Measurements from ENCODE around the gene SRCAP. TPM values are rescaled to one million over a fixed set of nuclear protein-coding genes. Genes with fewer than 3 reads are reported as not detected.

SRCAP gene
- total and polyA plus RNA-seq, 2 of the 8 experiments (the other 6 are each of a cell fraction or from before 2014, with no cell fraction given), result 5.5 to 54.3 TPM

GRCh38 chr16:30782486-30783279 is 83.7 kb downstream of the SRCAP start:
- ChIA-PET CTCF (ENCODE audit: partially characterized antibody) (interaction anchor here (0.5 to 2.7 kb wide), 12 partner anchors 12 to 158 kb away, joined by 3 to 17 read pairs (median 3); no protein-coding TSS in a partner anchor), POLR2A (ENCODE audit: partially characterized antibody) (interaction anchor here (0.8 to 2.7 kb wide), 11 partner anchors 8 to 94 kb away, joined by 3 to 14 read pairs (median 4); no protein-coding TSS in a partner anchor)
- H3K23me2 ChIP-seq (ENCODE audit: low read depth, low read length), result peaks cover 9% of the 10 kb centered on the region; the same call in 1 of the 2 replicates
- H4K8ac ChIP-seq (ENCODE audit: extremely low read depth, insufficient read depth, low read length), result no peak overlapping the region; the same call in 1 of the 2 replicates
- H3K36me3 ChIP-seq (ENCODE audit: control insufficient read depth in 2 of 4, insufficient read depth in 4 of 4, low read length in 3 of 4), result peaks cover 11 to 25% (median 17%) of the 10 kb centered on the region in 4 experiments; a peak in 6 of 8 replicates
- H2BK12ac ChIP-seq (ENCODE audit: low read depth, low read length), result no peak overlapping the region
- H3K18ac ChIP-seq (ENCODE audit: extremely low read depth, low read length), result no peak overlapping the region
- DNase-seq (ENCODE audit: low read depth in 1 of 2, low spot score in 2 of 2), result no peak
- no peak overlapping the region for H2BK15ac ChIP-seq (ENCODE audit: low read length)
- no peak overlapping the region for H3K56ac ChIP-seq (replicated peaks; ENCODE audit: insufficient read length, low read depth, low read length)
- H2AFZ ChIP-seq (ENCODE audit: low read length), result no peak overlapping the region
- H3K79me1 ChIP-seq (ENCODE audit: low read depth, low read length), result peaks cover 9% of the 10 kb centered on the region
- no peak overlapping the region for H3K14ac ChIP-seq (ENCODE audit: insufficient read length)
- FAIRE-seq, result no peak
- H4K5ac ChIP-seq (ENCODE audit: insufficient read length, low read depth, low read length), result no peak overlapping the region
- H4K91ac ChIP-seq (replicated peaks; ENCODE audit: insufficient read length, low read length), result no peak overlapping the region
- H3K4me2 ChIP-seq (ENCODE audit: insufficient read depth in 1 of 2, low read depth in 2 of 2, low read length in 2 of 2), result no peak overlapping the region
- H2AK5ac ChIP-seq (ENCODE audit: low read depth, low read length), result no peak overlapping the region
- no peak overlapping the region for H3K27ac ChIP-seq (ENCODE audit: low read depth, low read length)
- H3K4me3 ChIP-seq (ENCODE audit: extremely low read depth in 1 of 4, insufficient read depth in 2 of 4, low read depth in 3 of 4, low read length in 4 of 4), result no peak overlapping the region
- H2BK20ac ChIP-seq (ENCODE audit: low read length), result no peak overlapping the region
- peaks cover 0 to 17% of the 10 kb centered on the region in 2 experiments; a peak in 2 of 4 replicates for H3K79me2 ChIP-seq (ENCODE audit: control insufficient read depth in 1 of 2, insufficient read depth in 2 of 2, low read length in 2 of 2)
- no peak overlapping the region for H2BK5ac ChIP-seq (ENCODE audit: low read depth, low read length)
- no peak overlapping the region for H3K23ac ChIP-seq (ENCODE audit: insufficient read length)
- H2BK120ac ChIP-seq (replicated peaks; ENCODE audit: low read depth, low read length), result no peak overlapping the region
- peaks cover 0 to 14% (median 0%) of the 10 kb centered on the region in 4 experiments; a peak in 3 of 7 replicates for H3K4me1 ChIP-seq (replicated peaks in 1 of 4; ENCODE audit: control insufficient read depth in 3 of 4, insufficient read depth in 4 of 4, low read length in 3 of 4)
- peaks cover 0 to 3% of the 10 kb centered on the region in 2 experiments for H4K20me1 ChIP-seq (replicated peaks in 1 of 2; ENCODE audit: control insufficient read depth in 1 of 2, insufficient read depth in 2 of 2, low read length in 2 of 2)
- 95% methylated on average over 60 of the region's 63 CpGs; no CpG with 5 or more reads in 1 of the 2 experiments for WGBS, 2 experiments (ENCODE audit: extremely low coverage in 1 of 2, insufficient coverage in 1 of 2, insufficient read length in 1 of 2, insufficient replicate concordance in 2 of 2, low coverage in 1 of 2, low lambda C conversion rate in 2 of 2, missing lambda C conversion rate in 1 of 2)
- no peaks in the 10 kb centered on the region for H3K9me3 ChIP-seq (ENCODE audit: insufficient read depth in 2 of 2, low read depth in 1 of 2, low read length in 1 of 2)
- no peak overlapping the region; a peak in 1 of 7 replicates for H3K9ac ChIP-seq (replicated peaks in 1 of 4; ENCODE audit: extremely low read depth in 1 of 4, low read depth in 3 of 4, low read length in 3 of 4)
- H3K27me3 ChIP-seq (replicated peaks in 1 of 4; ENCODE audit: control insufficient read depth in 3 of 4, extremely low read depth in 1 of 4, insufficient read depth in 3 of 4, low read length in 3 of 4), result no peaks in the 10 kb centered on the region; a peak in 1 of 7 replicates
- no peak overlapping the region for H3K4ac ChIP-seq (replicated peaks; ENCODE audit: insufficient read length, low read depth, low read length)
- TF ChIP-seq JUN (IDR thresholded peaks at IDR 0.05; ENCODE audit: low read depth, low read length), result no peak

Measured in H1 (cell line).